GM12892 (cell line): ENCODE data around the gene SSBP4.

Source experiments
- DNase-seq: peaks from one replicate; pipeline ENCODE4 v3.0.0; 2011; ENCODE audit not compliant: insufficient read length
- FAIRE-seq: peaks from 2 replicates; lab custom pipeline; 2011; peaks lifted over from hg19 to GRCh38; lab: Jason Lieb, UNC
- POLR2A ChIP-seq: IDR thresholded peaks from 2 replicates; pipeline ENCODE4 v1.6.1; 2011; ENCODE audit warnings: low read depth, low read length, control low read depth
- POLR2AphosphoS5 ChIP-seq: IDR thresholded peaks from 2 replicates; pipeline ENCODE4 v1.6.1; 2011; ENCODE audit warnings: low read depth, low read length, control low read depth
- TAF1 ChIP-seq: IDR thresholded peaks from 2 replicates; pipeline ENCODE4 v1.6.1; 2011; ENCODE audit warnings: low read depth, mild to moderate bottlenecking, control low read depth, low read length, borderline replicate concordance

The SSBP4 gene

DNA sequence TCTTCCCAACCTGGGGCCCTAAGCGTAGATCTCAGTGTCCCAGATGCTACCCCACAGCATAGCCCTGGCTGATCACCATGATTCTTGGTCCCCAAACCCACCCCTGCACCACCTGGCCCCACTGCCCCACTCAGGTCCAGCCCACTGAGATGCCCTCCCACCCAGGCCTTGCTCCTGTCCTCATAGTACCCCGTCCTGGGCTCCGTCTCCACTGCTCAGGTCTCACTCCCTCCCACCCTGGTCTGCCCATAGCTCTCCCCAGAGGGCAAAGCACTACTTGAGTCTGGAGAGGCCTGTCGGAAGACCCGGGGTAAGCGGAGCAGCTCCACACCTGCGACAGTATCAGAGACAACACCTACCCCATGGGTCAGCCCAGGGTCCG, 54.5 kb downstream of the SSBP4 start:
- TF ChIP-seq POLR2AphosphoS5 = no peak
- no peak for TF ChIP-seq TAF1
- no peak for TF ChIP-seq POLR2A
- DNase-seq (no peak), FAIRE-seq (no peak)

DNA sequence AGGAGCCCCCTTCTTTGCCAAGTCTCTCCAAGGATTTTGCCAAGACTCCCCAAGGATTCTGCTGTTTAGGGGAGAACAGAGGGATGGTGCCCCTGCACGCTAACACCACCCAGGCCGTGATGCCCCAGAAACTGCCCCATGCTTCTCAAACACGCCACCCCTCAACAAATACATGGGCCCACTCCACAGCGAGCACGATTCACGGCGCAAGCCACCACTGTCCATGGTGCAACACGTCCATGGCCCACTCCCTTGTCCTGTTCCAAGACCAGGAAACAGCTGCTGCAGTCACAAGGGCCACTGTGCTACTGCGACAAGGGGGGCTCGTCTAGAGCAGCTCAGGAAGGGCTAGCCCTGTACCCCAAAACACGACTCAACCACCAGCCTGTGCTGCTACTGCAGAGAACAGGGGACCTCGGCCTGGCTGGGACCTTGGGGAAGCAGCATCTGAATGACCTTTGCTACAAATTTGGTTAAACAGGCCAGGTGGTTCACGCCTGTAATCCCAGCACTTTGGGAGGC, 55.2 kb downstream of the SSBP4 start:
- TF ChIP-seq POLR2A (no peak), TAF1 (no peak)
- no peak for DNase-seq
- FAIRE-seq = no peak

DNA sequence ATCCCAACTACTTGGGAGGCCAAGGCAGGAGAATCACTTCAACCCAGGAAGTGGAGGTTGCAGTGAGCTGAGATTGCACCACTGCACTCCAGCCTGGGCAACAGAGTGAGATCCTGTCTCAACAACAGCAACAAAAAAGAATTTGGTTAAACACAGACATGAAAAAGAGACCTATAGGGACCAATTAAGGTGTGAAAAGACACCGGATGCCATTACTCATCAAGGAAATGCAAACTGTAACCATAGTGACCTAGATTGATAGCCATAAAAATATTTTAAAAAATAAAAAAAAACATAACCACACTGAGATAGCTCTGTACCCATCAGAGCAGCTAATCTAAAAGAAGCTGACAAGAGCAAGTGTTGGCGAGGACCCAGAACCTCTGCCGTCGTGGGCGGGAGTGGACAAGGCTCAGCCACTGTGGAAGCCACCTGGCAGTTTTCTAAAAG, 55.8 kb downstream of the SSBP4 start:
- no peak for DNase-seq
- FAIRE-seq = no peak
- TF ChIP-seq TAF1 (no peak), POLR2A (no peak), POLR2AphosphoS5 (no peak)

DNA sequence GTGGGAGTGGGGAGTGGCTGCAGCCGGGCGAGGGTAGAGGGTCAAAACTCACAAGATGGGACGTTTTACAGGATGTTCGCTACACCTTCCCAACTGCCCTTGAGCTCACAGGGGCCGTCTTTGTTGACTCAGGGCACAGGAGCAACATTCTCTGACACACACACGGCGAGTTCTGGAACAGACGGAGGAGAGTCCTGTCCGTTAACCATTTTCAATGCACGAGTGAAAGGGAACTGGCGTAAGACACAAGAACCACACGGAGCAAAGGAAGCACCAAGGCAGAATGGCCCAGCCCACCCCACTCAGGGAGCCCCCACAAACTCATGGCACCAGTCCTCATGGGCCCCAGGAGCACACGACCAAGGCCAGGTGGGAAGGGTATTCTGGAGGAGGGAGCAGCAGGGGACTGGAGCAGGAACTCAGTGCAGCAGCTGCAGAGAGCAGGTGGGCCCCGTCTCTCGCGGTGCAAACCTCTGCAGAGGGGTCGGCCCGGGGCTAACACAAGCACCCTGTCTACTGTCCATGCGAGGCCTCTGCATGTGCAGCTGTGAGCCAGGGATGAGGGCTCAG, 56.6 kb downstream of the SSBP4 start:
- no peak for FAIRE-seq
- DNase-seq = no peak

DNA sequence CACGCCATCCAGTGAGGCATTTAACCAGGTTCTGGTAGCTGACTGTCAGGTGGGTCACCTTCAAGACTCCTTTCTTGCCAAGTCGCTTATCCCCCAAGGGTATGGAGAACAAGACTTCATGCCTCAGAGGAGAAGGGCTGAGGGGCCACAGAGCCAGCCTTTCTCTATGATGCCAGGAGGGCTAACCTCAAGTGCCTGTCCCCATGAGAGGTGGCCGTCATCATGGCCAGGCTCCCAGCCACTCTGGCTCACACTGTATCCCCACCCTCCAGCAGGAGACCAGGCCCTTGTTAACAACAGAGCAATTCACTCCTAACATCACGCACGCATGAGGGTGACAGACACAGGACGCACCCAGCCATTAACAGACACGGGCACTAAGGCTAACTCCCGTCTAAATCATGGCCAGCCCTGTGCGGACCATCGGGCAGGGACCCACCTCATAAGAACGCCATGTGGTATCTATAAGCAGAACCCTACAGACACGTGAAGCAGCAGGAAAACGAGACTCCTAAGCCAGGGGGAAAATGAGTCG, 57.4 kb downstream of the SSBP4 start:
- DNase-seq (no peak), FAIRE-seq (no peak)
- TF ChIP-seq POLR2AphosphoS5 = no peak
- TF ChIP-seq TAF1 = no peak
- no peak for TF ChIP-seq POLR2A

More for the DNA sequence above, 56.6 kb downstream of the SSBP4 start:
- TF ChIP-seq POLR2A (no peak), POLR2AphosphoS5 (no peak), TAF1 (no peak)

DNA sequence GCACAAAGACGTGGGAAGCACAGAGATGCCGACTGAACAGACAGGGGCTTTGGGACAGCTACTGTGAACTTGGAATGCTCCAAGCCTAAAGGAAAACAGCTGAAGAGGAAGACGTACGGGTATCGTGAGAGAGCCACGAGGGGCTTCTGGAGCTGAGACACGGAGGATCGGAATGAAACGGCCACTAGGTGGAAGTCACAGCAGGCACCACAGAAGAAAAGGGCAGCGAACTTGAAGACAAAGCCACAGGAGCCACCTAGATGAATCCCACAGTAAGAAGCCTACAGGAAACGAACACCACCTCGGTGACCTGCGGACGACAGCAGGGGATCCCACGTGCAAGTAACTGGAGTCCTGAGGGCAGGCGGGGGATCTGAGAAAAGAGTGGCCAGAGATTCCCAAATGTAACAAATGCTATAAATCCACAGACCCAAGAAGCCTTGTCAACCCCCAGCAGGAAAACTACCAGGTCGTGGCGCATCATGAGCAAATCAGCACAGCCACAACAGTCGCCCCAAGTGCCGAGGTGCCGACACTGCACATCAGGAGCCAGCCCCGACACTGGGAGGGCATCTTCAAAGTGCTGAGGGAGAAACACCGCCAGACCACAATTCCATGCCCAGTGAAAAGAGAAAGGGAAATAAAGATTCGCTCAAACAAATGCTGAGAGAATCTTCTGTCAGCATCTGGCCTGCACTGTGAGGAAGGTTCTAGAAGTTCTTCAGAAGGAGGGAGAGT, 58.0 kb downstream of the SSBP4 start:
- no peak for DNase-seq
- FAIRE-seq = no peak
- TF ChIP-seq POLR2A (no peak), TAF1 (no peak), POLR2AphosphoS5 (no peak)

DNA sequence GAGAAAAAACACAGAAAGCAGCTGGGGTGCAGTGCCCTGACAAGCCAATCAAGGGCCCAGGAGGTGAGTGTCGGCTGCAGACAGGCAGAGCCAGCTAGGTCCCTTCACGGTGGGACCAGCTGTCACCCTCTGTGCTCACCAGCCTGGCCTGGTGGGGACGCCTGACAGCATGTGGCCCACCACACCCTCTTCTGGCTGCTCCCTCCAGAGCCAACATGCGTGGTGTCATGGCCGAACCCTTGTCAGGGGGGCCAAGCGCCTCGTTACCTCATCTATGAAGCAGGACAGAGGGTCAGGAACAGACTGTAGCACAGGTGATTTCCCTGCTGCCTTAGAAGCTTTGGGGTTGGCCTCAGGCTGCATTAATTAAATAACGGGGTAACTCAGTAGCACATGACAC, 58.8 kb downstream of the SSBP4 start:
- no peak for DNase-seq
- no peak for TF ChIP-seq TAF1
- no peak for TF ChIP-seq POLR2A
- TF ChIP-seq POLR2AphosphoS5 = no peak
- FAIRE-seq = peak; percentile 9

DNA sequence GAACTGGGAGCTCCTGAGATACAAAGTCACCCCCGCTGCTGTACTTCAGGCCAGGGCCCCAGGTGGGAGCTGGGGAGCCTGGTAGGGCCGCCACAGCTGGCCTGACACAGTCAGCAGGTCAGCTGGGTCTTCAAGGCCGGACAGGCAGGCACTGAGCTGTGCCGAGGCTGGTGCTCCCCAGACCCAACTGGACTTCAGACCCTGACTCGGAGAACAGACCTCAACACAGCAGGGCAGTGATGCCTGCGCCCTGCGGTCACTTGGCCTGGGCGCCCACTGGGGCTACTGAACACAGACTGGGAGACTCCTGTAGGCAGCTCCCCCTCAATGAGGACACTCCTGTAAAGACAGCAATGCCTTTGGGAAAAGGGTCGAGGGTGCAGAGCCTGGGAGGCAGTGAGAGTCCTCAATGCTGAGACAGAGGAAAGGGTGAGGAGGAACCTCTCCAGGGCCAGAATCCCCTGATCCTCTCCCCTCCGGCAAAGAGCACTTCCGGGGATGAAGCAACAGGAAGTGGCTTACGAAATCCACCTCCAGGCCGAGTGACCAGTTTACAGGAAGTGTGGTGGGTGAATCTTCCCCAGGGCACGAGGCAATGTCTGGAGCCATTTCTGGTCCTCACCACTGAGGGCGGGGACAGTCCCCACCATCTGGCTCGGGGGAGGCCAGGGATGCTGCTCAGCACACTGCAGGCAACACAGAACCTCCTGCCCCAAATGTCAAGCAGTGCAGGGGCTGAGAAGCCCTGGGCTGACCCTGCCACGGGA, 59.5 kb downstream of the SSBP4 start:
- FAIRE-seq (peak; percentile 96), DNase-seq (peak; percentile 86)
- TF ChIP-seq POLR2A = peak; percentile 39; the same call in 1 of the 2 replicates
- no peak for TF ChIP-seq TAF1
- TF ChIP-seq POLR2AphosphoS5 = peak; percentile 29; the same call in 1 of the 2 replicates

DNA sequence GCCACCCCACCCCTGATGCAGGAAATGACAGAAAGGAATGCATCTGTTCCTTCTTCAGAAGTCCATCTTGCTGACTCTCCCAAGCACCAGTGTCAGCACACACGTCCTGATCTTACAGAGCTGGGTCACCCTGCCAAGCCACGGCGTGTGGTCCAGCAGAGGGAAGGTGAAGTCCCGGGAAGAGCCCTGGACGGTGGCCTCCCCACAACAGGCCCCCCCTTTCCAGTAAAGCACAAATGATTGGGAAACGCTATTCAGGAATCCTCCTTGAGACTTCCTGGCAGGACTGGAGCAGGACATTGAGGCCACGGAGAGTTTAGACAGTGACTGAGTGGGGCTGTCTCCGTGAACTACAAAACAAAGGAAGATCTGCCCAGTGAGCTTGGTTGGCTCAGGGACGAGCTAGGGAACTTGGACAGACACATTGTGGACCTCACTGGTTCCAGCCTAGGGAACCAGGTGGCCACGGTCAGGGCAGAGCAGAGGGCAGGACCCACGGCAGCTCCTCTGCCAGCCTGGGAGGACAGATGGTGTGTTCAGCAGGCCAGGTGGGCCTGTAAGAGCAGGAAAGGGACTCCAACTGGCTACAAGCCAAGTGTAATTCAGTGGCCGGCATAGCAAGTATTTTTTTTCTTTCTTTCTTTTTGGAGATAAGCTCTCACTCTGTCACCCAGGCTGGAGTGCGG, 61.0 kb downstream of the SSBP4 start:
- FAIRE-seq (no peak), DNase-seq (no peak)
- no peak for TF ChIP-seq TAF1
- TF ChIP-seq POLR2A = no peak
- TF ChIP-seq POLR2AphosphoS5 = no peak

DNA sequence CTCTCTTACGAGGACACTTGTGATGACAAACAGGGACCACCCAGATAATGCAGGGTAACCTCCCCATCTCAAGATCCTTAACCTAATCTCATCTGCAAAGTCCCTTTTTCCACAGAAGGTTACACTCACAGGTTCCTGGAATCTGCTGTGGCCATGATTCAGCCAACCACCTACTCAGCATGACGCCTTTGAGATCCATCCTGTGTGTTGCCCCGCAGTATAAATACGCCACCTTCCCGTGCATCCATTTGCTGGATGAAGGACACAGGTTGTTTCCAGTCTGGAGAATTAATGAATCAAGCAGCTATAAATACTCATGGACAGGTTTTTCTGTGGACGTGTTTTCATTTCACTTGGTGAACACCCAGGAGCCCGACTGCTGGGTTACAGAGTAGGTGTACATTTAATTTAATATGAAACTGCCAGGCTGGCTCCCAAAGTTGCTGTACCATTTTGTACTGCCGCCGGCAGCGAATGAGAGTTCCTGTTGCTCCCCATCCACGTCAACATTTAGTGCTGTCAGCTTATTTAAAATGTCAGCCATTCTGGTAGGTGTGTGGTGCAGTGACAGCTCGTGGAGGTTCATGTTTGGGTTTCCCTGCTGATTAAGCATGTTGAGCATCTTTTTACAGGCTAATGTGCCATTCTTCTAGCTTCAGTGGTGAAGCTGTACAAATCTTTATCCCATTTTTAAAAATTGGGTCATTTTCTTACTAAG, 62.5 kb downstream of the SSBP4 start:
- FAIRE-seq = no peak
- no peak for TF ChIP-seq POLR2A
- TF ChIP-seq POLR2AphosphoS5 = no peak
- TF ChIP-seq TAF1 = no peak
- no peak for DNase-seq

DNA sequence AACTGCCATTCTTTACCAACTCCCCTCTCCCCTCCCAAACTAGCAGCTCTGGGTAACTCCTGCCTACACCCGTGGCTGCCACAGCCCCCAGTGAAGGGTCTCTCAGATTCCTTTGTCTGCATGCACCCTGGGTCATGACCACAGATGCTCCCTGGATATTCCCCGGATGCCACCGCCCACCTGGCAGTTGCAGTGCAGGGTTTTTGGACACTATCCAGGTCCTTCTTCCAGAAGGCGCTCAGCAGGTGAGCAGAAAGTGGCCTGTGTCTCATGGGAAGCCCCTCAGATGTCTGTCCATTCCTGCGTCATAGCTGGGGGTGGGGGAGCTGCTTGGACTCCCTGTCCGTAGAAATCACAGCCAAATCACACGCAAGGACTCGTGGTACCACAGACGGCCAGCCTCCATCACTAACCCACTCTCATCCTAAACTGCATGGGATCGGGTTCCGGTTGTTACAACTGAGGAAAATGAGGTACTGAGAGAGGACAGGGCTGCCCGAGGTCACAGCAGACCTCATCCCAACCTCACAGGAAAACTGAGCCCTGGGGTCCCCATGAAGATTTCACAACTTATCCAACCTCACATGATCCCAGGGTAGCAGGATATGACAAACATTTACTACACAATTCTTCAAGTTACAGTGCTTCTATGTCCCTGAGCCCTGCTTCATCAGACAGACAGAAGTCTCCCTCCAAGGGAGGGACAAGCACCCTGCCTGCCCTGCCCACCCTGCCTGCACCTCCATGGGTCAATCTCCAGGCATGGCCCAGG, 64.1 kb downstream of the SSBP4 start:
- DNase-seq (no peak), FAIRE-seq (no peak)

More for the DNA sequence above, 64.1 kb downstream of the SSBP4 start:
- TF ChIP-seq POLR2AphosphoS5 (no peak), TAF1 (no peak), POLR2A (no peak)
